ENCODE results near the gene DDX51. TPM values are rescaled to one million over a fixed set of nuclear protein-coding genes. Genes with fewer than 3 reads are reported as not detected.
"Not testable (repeated sequence)": the region's sequence is repeated elsewhere in the genome, so short reads cannot be mapped to it uniquely, and the experiment has no call there.

Gene DDX51
- total RNA-seq, 2 donors from 2014 or later, result 29.5 to 83.7 TPM

DNA sequence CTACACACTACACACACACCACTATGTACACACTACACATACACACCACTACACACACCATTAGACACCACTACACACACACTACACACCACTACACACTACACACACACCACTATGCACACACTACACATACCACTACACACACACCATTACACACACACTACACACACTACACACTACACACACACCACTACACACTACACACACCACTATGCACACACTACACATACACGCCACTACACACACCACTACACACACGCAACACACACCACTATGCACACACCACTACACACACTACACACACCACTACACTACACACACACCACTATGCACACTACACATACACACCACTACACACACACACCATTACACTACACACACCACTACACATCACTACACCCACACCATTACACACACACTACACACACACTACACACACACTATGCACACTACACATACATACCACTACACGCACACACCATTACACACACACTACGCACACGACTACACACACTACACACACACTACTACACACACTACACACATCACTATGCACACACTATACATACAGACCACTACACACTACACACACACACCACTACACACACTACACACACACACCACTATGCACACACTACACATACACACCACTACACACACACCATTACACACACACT, 13.8 kb upstream of the DDX51 start:
- H3K27me3 Mint-ChIP-seq, result no peaks in the 10 kb centered on the region
- H3K4me1 Mint-ChIP-seq (ENCODE audit: low read depth in 2 of 2), result peaks cover 0 to 3% of the 10 kb centered on the region in 2 donors
- no peak overlapping the region for H3K27ac Mint-ChIP-seq
- ATAC-seq (no peak), DNase-seq (ENCODE audit: low spot score) (peak; percentile 2)
- H3K36me3 Mint-ChIP-seq, result no peaks in the 10 kb centered on the region
- H3K9me3 Mint-ChIP-seq, result no peaks in the 10 kb centered on the region
- no peak overlapping the region for H3K4me3 Mint-ChIP-seq

GRCh38 chr12:132156573-132157325, 12.6 kb upstream of the DDX51 start:
- no peak for DNase-seq (ENCODE audit: low spot score)
- no peak overlapping the region for H3K27ac Mint-ChIP-seq
- H3K27me3 Mint-ChIP-seq, result no peaks in the 10 kb centered on the region
- no peaks in the 10 kb centered on the region for H3K4me1 Mint-ChIP-seq (ENCODE audit: low read depth in 2 of 2)
- no peak overlapping the region for H3K4me3 Mint-ChIP-seq
- no peak for ATAC-seq
- H3K9me3 Mint-ChIP-seq, result no peaks in the 10 kb centered on the region
- H3K36me3 Mint-ChIP-seq, result no peaks in the 10 kb centered on the region

GRCh38 chr12:132155771-132156572, 11.9 kb upstream of the DDX51 start:
- Mint-ChIP-seq H3K27me3 (no peaks in the 10 kb centered on the region), H3K4me3 (no peak overlapping the region), H3K27ac (no peak overlapping the region), H3K4me1 (ENCODE audit: low read depth in 2 of 2) (no peaks in the 10 kb centered on the region), H3K36me3 (no peaks in the 10 kb centered on the region), H3K9me3 (no peaks in the 10 kb centered on the region)
- ATAC-seq (no peak), DNase-seq (ENCODE audit: low spot score) (peak; percentile 8)

DNA sequence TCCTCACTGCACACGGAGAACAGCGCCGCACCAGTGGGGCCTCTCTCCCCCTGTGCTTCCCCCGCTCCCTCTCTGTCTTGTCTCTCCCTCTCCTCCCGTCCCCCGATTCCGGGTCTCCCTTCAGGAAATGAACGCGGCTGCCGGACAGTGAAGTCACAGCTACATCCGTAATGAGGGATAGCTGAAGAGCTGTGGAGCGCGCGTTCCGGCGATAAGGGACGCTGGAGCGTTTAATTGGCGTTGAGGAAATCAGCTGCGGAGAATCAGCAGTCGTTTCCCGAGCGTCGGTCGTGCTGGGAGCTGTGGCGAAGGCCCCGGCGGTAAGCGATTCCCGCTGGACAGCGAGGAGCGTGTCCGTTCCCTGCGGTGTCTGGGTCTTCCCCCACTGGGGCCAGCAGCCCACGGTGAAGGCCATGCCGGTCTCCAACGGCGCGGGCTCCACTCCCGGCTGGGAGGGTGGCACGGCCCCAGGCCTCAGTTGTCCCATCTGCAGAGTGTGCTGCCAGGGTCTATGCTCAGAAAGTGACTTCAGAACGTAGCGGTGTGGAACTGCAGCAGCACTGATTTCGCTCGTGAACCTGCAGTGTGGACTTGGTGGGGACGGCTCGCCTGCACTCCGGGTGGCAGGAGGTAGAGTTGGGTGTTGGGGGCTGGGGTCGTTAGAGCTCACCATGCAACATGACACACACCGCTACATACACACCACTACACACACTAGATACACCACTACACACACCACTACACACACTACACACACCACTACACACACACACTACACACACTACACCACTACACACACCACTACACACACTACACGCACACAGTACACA, 11.0 kb upstream of the DDX51 start:
- no peaks in the 10 kb centered on the region for H3K36me3 Mint-ChIP-seq
- H3K4me3 Mint-ChIP-seq, result no peak overlapping the region
- no peaks in the 10 kb centered on the region for H3K4me1 Mint-ChIP-seq (ENCODE audit: low read depth in 2 of 2)
- H3K27me3 Mint-ChIP-seq, result no peaks in the 10 kb centered on the region
- no peak for ATAC-seq
- DNase-seq (ENCODE audit: low spot score), result peak; percentile 58
- no peak overlapping the region for H3K27ac Mint-ChIP-seq
- no peaks in the 10 kb centered on the region for H3K9me3 Mint-ChIP-seq

DNA sequence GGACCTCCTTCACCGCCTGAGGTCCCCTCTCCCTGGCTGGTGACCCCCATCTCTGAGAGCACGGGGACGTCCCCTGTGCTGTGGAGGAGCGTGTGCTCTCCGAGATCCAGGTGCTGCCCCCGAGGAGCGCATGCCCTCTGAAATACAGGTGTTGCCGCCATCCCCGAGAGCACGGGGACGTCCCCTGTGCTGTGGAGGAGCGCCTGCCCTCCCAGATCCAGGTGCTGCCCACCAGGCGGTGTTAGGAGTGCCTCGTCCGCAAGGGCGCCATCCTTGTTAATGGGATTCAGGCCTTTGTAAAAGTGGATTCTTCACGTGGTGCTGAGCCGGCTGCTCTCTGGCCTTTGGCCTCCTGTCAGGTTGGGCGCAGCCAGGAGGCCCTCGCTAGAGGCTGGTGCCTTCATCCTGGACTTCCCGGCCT, 10.2 kb upstream of the DDX51 start:
- Mint-ChIP-seq H3K4me3 (no peak overlapping the region), H3K4me1 (ENCODE audit: low read depth in 2 of 2) (no peaks in the 10 kb centered on the region), H3K9me3 (no peaks in the 10 kb centered on the region), H3K36me3 (no peaks in the 10 kb centered on the region), H3K27me3 (no peaks in the 10 kb centered on the region), H3K27ac (no peak overlapping the region)
- ATAC-seq, result peak in 1 of 2 donors; percentile 18
- peak; percentile 57 for DNase-seq (ENCODE audit: low spot score)

- DNase-seq (ENCODE audit: low spot score) (peak; percentile 69), ATAC-seq (peak; percentile 85 to 89)
- H3K4me3 Mint-ChIP-seq, result no peak overlapping the region
- no peaks in the 10 kb centered on the region for H3K9me3 Mint-ChIP-seq
- H3K27me3 Mint-ChIP-seq, result no peaks in the 10 kb centered on the region
- H3K27ac Mint-ChIP-seq, result no peak overlapping the region
- H3K36me3 Mint-ChIP-seq, result no peaks in the 10 kb centered on the region
- H3K4me1 Mint-ChIP-seq (ENCODE audit: low read depth in 2 of 2), result no peaks in the 10 kb centered on the region
These were observed 9.6 kb upstream of the DDX51 start for GRCh38 chr12:132153501-132154340.

- H3K27ac Mint-ChIP-seq, result no peak overlapping the region
- H3K4me3 Mint-ChIP-seq, result no peak overlapping the region
- DNase-seq (ENCODE audit: low spot score) (peak; percentile 31), ATAC-seq (no peak)
- H3K9me3 Mint-ChIP-seq, result no peaks in the 10 kb centered on the region
- H3K27me3 Mint-ChIP-seq, result no peaks in the 10 kb centered on the region
- H3K36me3 Mint-ChIP-seq, result no peaks in the 10 kb centered on the region
- H3K4me1 Mint-ChIP-seq (ENCODE audit: low read depth in 2 of 2), result no peaks in the 10 kb centered on the region
These were observed 8.8 kb upstream of the DDX51 start for GRCh38 chr12:132152953-132153352.

GRCh38 chr12:132152411-132152821, 8.3 kb upstream of the DDX51 start:
- H3K4me1 Mint-ChIP-seq (ENCODE audit: low read depth in 2 of 2), result no peaks in the 10 kb centered on the region
- H3K27me3 Mint-ChIP-seq, result no peaks in the 10 kb centered on the region
- H3K36me3 Mint-ChIP-seq, result no peaks in the 10 kb centered on the region
- H3K4me3 Mint-ChIP-seq, result no peak overlapping the region
- no peak for ATAC-seq
- H3K27ac Mint-ChIP-seq, result no peak overlapping the region
- DNase-seq (ENCODE audit: low spot score), result peak; percentile 49
- no peaks in the 10 kb centered on the region for H3K9me3 Mint-ChIP-seq

GRCh38 chr12:132151766-132152410, 7.8 kb upstream of the DDX51 start:
- Mint-ChIP-seq H3K27ac (no peak overlapping the region), H3K36me3 (no peaks in the 10 kb centered on the region), H3K27me3 (no peaks in the 10 kb centered on the region), H3K9me3 (no peaks in the 10 kb centered on the region), H3K4me1 (ENCODE audit: low read depth in 2 of 2) (no peaks in the 10 kb centered on the region), H3K4me3 (no peak overlapping the region)
- ATAC-seq (no peak), DNase-seq (ENCODE audit: low spot score) (peak; percentile 54)

- Mint-ChIP-seq H3K4me3 (no peak overlapping the region), H3K36me3 (no peaks in the 10 kb centered on the region), H3K27me3 (no peaks in the 10 kb centered on the region), H3K4me1 (ENCODE audit: low read depth in 2 of 2) (peaks cover 5 to 6% of the 10 kb centered on the region in 2 donors), H3K27ac (no peak overlapping the region), H3K9me3 (no peaks in the 10 kb centered on the region)
- ATAC-seq (no peak), DNase-seq (ENCODE audit: low spot score) (peak; percentile 59)
These were observed 7.1 kb upstream of the DDX51 start for GRCh38 chr12:132151145-132151765.

GRCh38 chr12:132150780-132151144, 6.6 kb upstream of the DDX51 start:
- no peaks in the 10 kb centered on the region for H3K27me3 Mint-ChIP-seq
- DNase-seq (ENCODE audit: low spot score) (no peak), ATAC-seq (no peak)
- no peaks in the 10 kb centered on the region for H3K36me3 Mint-ChIP-seq
- no peak overlapping the region for H3K27ac Mint-ChIP-seq
- no peaks in the 10 kb centered on the region for H3K9me3 Mint-ChIP-seq
- H3K4me1 Mint-ChIP-seq (ENCODE audit: low read depth in 2 of 2), result peaks cover 8 to 11% of the 10 kb centered on the region in 2 donors
- H3K4me3 Mint-ChIP-seq, result no peak overlapping the region

GRCh38 chr12:132149526-132149925, 5.4 kb upstream of the DDX51 start:
- H3K27ac Mint-ChIP-seq; ATAC-seq; H3K27me3 Mint-ChIP-seq; H3K36me3 Mint-ChIP-seq; H3K9me3 Mint-ChIP-seq; DNase-seq (ENCODE audit: low spot score); H3K4me3 Mint-ChIP-seq: not testable (repeated sequence)
- peaks cover 17 to 19% of the 10 kb centered on the region in 2 donors for H3K4me1 Mint-ChIP-seq (ENCODE audit: low read depth in 2 of 2)

All from natural killer cell treated with Interleukin-12 subunit alpha and Interleukin-12 subunit beta and Interleukin-15 and Interleukin-18, amount 100 ng/mL, for 72 hours (primary cell).